ENCODE data around the gene FHIT. TPM values are rescaled to one million over a fixed set of nuclear protein-coding genes. Genes with fewer than 3 reads are reported as not detected.
"Not testable (repeated sequence)": the region's sequence is repeated elsewhere in the genome, so short reads cannot be mapped to it uniquely, and the experiment has no call there.

The FHIT gene
- total RNA-seq, 1 donor from 2014 or later: 5.5 TPM

- no peak for DNase-seq (ENCODE audit: low read depth)
Observed at GRCh38 chr3:61226166-61226686, 25.0 kb downstream of the FHIT start.

GRCh38 chr3:61224823-61225222, 26.4 kb downstream of the FHIT start:
- no peak for DNase-seq (ENCODE audit: low read depth)

GRCh38 chr3:61223451-61223850, 27.8 kb downstream of the FHIT start:
- DNase-seq (ENCODE audit: low read depth): no peak

- no peak for DNase-seq (ENCODE audit: low read depth)
Observed at GRCh38 chr3:61222467-61222866, 28.8 kb downstream of the FHIT start.

GRCh38 chr3:61221759-61222362, 29.4 kb downstream of the FHIT start:
- DNase-seq (ENCODE audit: low read depth): peak; percentile 13

GRCh38 chr3:61218504-61218903, 32.7 kb downstream of the FHIT start:
- no peak for DNase-seq (ENCODE audit: low read depth)

GRCh38 chr3:61216171-61216570, 35.1 kb downstream of the FHIT start:
- DNase-seq (ENCODE audit: low read depth): not testable (repeated sequence)

GRCh38 chr3:61202086-61202485, 49.2 kb downstream of the FHIT start:
- no peak for DNase-seq (ENCODE audit: low read depth)

- no peak for DNase-seq (ENCODE audit: low read depth)
Observed at GRCh38 chr3:61201071-61201470, 50.2 kb downstream of the FHIT start.

GRCh38 chr3:61200270-61200669, 51.0 kb downstream of the FHIT start:
- peak; percentile 19 for DNase-seq (ENCODE audit: low read depth)

- DNase-seq (ENCODE audit: low read depth): peak; percentile 29
Observed at GRCh38 chr3:61199843-61200242, 51.4 kb downstream of the FHIT start.

GRCh38 chr3:61194892-61195538, 56.2 kb downstream of the FHIT start:
- DNase-seq (ENCODE audit: low read depth): no peak

GRCh38 chr3:61192222-61192621, 59.0 kb downstream of the FHIT start:
- no peak for DNase-seq (ENCODE audit: low read depth)

- DNase-seq (ENCODE audit: low read depth): not testable (repeated sequence)
Observed at GRCh38 chr3:61190205-61190604, 61.0 kb downstream of the FHIT start.

- no peak for DNase-seq (ENCODE audit: low read depth)
Observed at GRCh38 chr3:61186030-61186429, 65.2 kb downstream of the FHIT start.

- DNase-seq (ENCODE audit: low read depth): no peak
Observed at GRCh38 chr3:61184956-61185355, 66.3 kb downstream of the FHIT start.

- DNase-seq (ENCODE audit: low read depth): no peak
Observed at GRCh38 chr3:61182662-61183061, 68.6 kb downstream of the FHIT start.

GRCh38 chr3:61181874-61182273, 69.4 kb downstream of the FHIT start:
- DNase-seq (ENCODE audit: low read depth): peak; percentile 98

GRCh38 chr3:61180206-61180605, 71.0 kb downstream of the FHIT start:
- DNase-seq (ENCODE audit: low read depth): no peak

- no peak for DNase-seq (ENCODE audit: low read depth)
Observed at GRCh38 chr3:61178167-61178566, 73.1 kb downstream of the FHIT start.

- DNase-seq (ENCODE audit: low read depth): no peak
Observed at GRCh38 chr3:61177450-61177849, 73.8 kb downstream of the FHIT start.

- peak; percentile 31 for DNase-seq (ENCODE audit: low read depth)
Observed at GRCh38 chr3:61173676-61174075, 77.6 kb downstream of the FHIT start.

- DNase-seq (ENCODE audit: low read depth): no peak
Observed at GRCh38 chr3:61172684-61173083, 78.6 kb downstream of the FHIT start.

- DNase-seq (ENCODE audit: low read depth): no peak
Observed at GRCh38 chr3:61172203-61172602, 79.0 kb downstream of the FHIT start.

Measured in renal cortical epithelial cell (primary cell).